Thymus (tissue), 11 donors: ENCODE data around the gene LINC00305. TPM values are rescaled to one million over a fixed set of nuclear protein-coding genes. Genes with fewer than 3 reads are reported as not detected.

Experiments used
- DNase-seq, 9 donors: peaks; one replicate each; pipeline ENCODE4 v3.0.0-alpha.2; 2013; ENCODE audit warnings: low spot score in 9 of 9, low read depth in 6 of 9, missing footprints in 1 of 9
- H3K27ac ChIP-seq, 2 donors: one replicate each; pipeline ENCODE4 v1.5.1; 2013; ENCODE audit warnings: control low read depth in 1 of 2, low read depth in 1 of 2, low read length in 1 of 2, mild to moderate bottlenecking in 1 of 2, moderate library complexity in 1 of 2
- H3K27me3 ChIP-seq, 2 donors: one replicate each; pipeline ENCODE4 v1.5.1; 2013; ENCODE audit warnings: low read length in 1 of 2; ENCODE audit not compliant: control insufficient read depth in 2 of 2, insufficient read depth in 1 of 2
- H3K36me3 ChIP-seq, 2 donors: one replicate each; pipeline ENCODE4 v1.5.1; 2013; ENCODE audit warnings: low read length in 1 of 2, mild to moderate bottlenecking in 1 of 2, moderate library complexity in 1 of 2; ENCODE audit not compliant: control insufficient read depth in 2 of 2, insufficient read depth in 2 of 2
- H3K4me1 ChIP-seq, 2 donors: one replicate each; pipeline ENCODE4 v1.5.1; 2013; ENCODE audit warnings: low read length in 2 of 2; ENCODE audit not compliant: control insufficient read depth in 2 of 2, insufficient read depth in 2 of 2
- H3K4me3 ChIP-seq, 2 donors: one replicate each; pipeline ENCODE4 v1.5.1; 2013; ENCODE audit warnings: low read length in 2 of 2, control low read depth in 1 of 2, mild to moderate bottlenecking in 1 of 2
- H3K9me3 ChIP-seq, 2 donors: one replicate each; pipeline ENCODE4 v1.5.1; 2013; ENCODE audit warnings: low read length in 1 of 2, mild to moderate bottlenecking in 1 of 2; ENCODE audit not compliant: control insufficient read depth in 2 of 2, insufficient read depth in 1 of 2
- WGBS: extraction: QIAGEN DNeasy Blood & Tissue Kit; methylation state at CpG from one replicate; pipeline ENCODE4 v1.1.7; 2013; 5-methylcytosine and 5-hydroxymethylcytosine counted together
- polyA plus RNA-seq: library from polyadenylated mRNA; stranded (reverse); fragments of 200-250 nt; gene quantifications from one replicate; pipeline ENCODE4 v1.2.3, GENCODE V29; 2013
- total RNA-seq: library from RNA; stranded (reverse); fragments of 120-200 nt; gene quantifications from one replicate; pipeline ENCODE4 v1.2.4, GENCODE V29; 2013
- donor health status: healthy.

The LINC00305 gene
- total and polyA plus RNA-seq, 2 donors = 0.05 TPM

GRCh38 chr18:64100116-64100922, 48.6 kb downstream of the LINC00305 start:
- Histone ChIP-seq H3K4me3 (no peak overlapping the region), H3K4me1 (no peaks in the 10 kb centered on the region), H3K27ac (no peak overlapping the region), H3K36me3 (no peaks in the 10 kb centered on the region), H3K27me3 (no peaks in the 10 kb centered on the region), H3K9me3 (no peaks in the 10 kb centered on the region)
- 57% methylated on average over 6 of the region's 6 CpGs for WGBS
- no peak for DNase-seq

DNA sequence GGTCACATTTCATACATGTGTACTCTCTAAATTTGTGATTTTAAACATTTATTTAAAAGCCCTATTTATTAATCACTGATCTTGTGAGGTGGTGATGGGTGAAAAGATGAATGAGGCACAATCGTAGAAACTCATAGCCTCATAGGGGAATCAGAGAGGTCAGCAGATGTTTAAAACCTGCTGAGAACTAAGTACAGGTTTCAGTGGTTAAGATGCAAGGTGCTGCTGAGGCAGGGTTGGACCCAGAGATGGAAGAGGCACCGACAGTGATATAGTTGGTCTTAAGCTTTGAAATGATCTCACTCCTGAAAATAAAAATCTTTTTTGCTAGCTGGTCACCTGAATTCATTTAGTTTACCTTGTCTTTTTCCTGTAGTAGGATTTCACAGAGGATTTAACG, 49.6 kb downstream of the LINC00305 start:
- 92% methylated on average over 3 of the region's 3 CpGs for WGBS
- no peak for DNase-seq
- no peak overlapping the region for H3K4me3 ChIP-seq
- H3K4me1 ChIP-seq = no peaks in the 10 kb centered on the region
- no peaks in the 10 kb centered on the region for H3K27me3 ChIP-seq
- no peaks in the 10 kb centered on the region for H3K36me3 ChIP-seq
- H3K9me3 ChIP-seq = no peaks in the 10 kb centered on the region
- H3K27ac ChIP-seq = no peak overlapping the region

- 77% methylated on average over 3 of the region's 3 CpGs for WGBS
- Histone ChIP-seq H3K27me3 (no peaks in the 10 kb centered on the region), H3K27ac (no peak overlapping the region), H3K4me3 (no peak overlapping the region), H3K4me1 (no peaks in the 10 kb centered on the region), H3K36me3 (no peaks in the 10 kb centered on the region), H3K9me3 (no peaks in the 10 kb centered on the region)
- no peak for DNase-seq
These were observed 51.4 kb downstream of the LINC00305 start for GRCh38 chr18:64097497-64097896.

GRCh38 chr18:64095056-64095455, 53.8 kb downstream of the LINC00305 start:
- no peaks in the 10 kb centered on the region for H3K36me3 ChIP-seq
- DNase-seq = no peak
- H3K27ac ChIP-seq = no peak overlapping the region
- H3K27me3 ChIP-seq = no peaks in the 10 kb centered on the region
- H3K4me1 ChIP-seq = no peaks in the 10 kb centered on the region
- no peak overlapping the region for H3K4me3 ChIP-seq
- 95% methylated on average over 1 of the region's 1 CpG for WGBS
- no peaks in the 10 kb centered on the region for H3K9me3 ChIP-seq

DNA sequence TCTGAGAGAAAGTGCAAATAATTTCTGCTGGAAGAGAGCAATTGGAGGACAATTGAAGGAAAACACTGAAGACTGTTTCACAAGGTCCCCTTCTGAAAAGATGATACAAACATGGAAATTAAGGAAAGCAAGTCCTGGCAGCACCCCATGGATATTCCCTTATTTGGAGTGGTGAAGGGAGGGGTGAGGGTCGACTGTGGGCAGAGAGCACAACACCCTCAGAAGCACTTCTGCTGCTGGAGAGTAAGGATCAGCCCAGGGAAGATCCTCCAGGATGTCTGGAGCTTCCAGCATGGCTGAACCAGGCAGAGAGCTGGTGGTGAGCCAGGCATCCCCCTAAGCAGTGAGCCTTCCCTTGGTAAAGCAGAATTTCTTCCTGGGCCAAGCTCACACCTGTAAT, 54.7 kb downstream of the LINC00305 start:
- H3K9me3 ChIP-seq = no peaks in the 10 kb centered on the region
- 51% methylated on average over 1 of the region's 1 CpG for WGBS
- no peaks in the 10 kb centered on the region for H3K27me3 ChIP-seq
- H3K27ac ChIP-seq = no peak overlapping the region
- no peaks in the 10 kb centered on the region for H3K36me3 ChIP-seq
- no peak for DNase-seq
- no peak overlapping the region for H3K4me3 ChIP-seq
- H3K4me1 ChIP-seq = no peaks in the 10 kb centered on the region

DNA sequence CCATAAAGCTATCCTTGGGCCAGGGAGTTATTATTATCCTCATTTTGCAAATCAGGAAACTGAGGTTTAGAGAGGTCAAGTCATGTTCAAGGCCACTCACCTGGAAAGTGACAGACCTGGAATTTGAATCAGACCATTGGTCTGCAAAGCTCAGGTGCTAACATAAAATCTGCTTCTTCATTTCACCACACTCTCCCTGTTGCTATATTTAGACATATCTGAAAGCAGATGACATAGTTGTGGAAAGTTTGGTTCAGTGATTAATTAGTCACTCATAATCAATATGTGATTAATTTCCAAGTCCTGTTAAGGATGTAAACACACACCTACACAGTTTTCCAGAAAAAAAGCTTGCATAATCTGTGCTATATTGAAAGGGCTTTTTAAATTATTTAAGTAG, 57.4 kb downstream of the LINC00305 start:
- H3K4me3 ChIP-seq = no peak overlapping the region
- H3K27ac ChIP-seq = no peak overlapping the region
- no peaks in the 10 kb centered on the region for H3K27me3 ChIP-seq
- H3K4me1 ChIP-seq = no peaks in the 10 kb centered on the region
- H3K36me3 ChIP-seq = no peaks in the 10 kb centered on the region
- H3K9me3 ChIP-seq = no peaks in the 10 kb centered on the region
- no peak for DNase-seq

DNA sequence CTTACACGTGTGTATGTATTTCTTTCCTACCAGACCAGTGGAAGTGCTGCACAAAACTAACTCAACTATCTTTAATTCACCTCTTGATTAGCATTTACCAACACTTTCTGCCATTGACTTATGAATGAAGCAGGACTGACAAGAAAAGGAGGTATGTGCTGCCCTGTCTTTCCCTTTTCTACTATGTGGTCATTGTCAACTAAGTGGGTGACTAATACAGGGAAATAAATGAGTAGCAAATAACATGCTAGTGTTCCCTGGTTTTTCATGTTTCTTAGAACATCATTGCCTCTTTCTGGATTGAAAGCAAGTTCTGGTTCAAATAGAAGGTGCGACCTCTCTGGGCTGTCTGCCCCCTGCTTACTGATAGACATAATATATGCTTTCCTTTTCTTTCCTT, 58.0 kb downstream of the LINC00305 start:
- Histone ChIP-seq H3K36me3 (no peaks in the 10 kb centered on the region), H3K4me3 (no peak overlapping the region), H3K9me3 (no peaks in the 10 kb centered on the region), H3K4me1 (no peaks in the 10 kb centered on the region), H3K27ac (no peak overlapping the region), H3K27me3 (no peaks in the 10 kb centered on the region)
- 94% methylated on average over 2 of the region's 2 CpGs for WGBS
- no peak for DNase-seq

DNA sequence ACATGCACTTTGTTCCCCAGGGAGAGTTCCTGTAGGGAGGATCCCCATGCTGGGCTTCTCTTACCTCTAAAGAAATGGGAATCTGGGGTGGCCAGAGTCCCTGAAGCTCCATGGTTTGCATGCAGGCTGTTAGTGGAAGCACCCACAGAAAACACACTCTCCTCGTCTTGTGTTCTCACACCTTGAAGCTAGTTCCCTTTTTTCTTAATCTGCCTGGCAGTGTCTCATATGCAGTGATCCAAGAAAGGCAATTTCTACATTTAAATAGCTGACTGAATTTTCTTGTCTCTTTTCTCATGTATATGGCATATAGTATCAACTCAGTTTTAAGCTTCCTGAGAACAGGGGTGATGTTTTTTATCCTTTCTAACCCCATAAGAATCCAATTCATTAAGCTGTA, 65.0 kb downstream of the LINC00305 start:
- Histone ChIP-seq H3K9me3 (no peaks in the 10 kb centered on the region), H3K27ac (no peak overlapping the region), H3K4me1 (no peaks in the 10 kb centered on the region), H3K4me3 (no peak overlapping the region), H3K36me3 (no peaks in the 10 kb centered on the region), H3K27me3 (no peaks in the 10 kb centered on the region)
- DNase-seq = no peak
- 57% methylated on average over 1 of the region's 1 CpG for WGBS

GRCh38 chr18:64082513-64082912, 66.4 kb downstream of the LINC00305 start:
- Histone ChIP-seq H3K27me3 (no peaks in the 10 kb centered on the region), H3K27ac (no peak overlapping the region), H3K4me3 (no peak overlapping the region), H3K36me3 (no peaks in the 10 kb centered on the region), H3K4me1 (no peaks in the 10 kb centered on the region), H3K9me3 (no peaks in the 10 kb centered on the region)
- no peak for DNase-seq
